ENCODE measurements around the gene NFE2L2. TPM values are rescaled to one million over a fixed set of nuclear protein-coding genes. Genes with fewer than 3 reads are reported as not detected.

The NFE2L2 gene
- total RNA-seq, 4 donors from 2014 or later: 147 to 315 (median 189) TPM

DNA sequence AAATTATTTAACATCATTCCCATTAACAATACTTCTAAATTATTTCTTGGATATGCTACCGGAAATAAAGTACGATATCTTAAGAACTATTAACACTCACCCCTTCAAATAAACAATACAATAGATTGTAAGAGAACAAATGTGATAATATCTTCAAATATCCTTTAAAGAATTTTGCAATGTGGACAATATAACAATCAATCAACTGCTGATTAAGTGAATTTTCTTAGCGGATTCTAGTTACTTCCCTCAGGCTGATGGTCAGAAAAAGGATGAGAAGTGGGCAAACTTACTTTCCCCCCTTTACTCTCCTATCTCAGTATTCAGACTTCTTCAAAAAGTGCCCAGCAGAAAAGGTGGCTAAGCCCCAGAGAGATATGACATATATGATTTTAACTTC lies 10.8 kb downstream of the NFE2L2 start:
- intact Hi-C loops (cut with DNase I): no loop called here
- Histone ChIP-seq H3K27me3 (no peaks in the 10 kb centered on the region), H3K4me1 (peaks cover 42 to 100% (median 75%) of the 10 kb centered on the region in 3 donors), H3K9me3 (no peaks in the 10 kb centered on the region), H3K27ac (peak overlapping the region; percentile 70 to 99 (median 84)), H3K4me3 (peak overlapping the region in 2 of 4 donors; percentile 23 to 33), H3K36me3 (peaks cover 0 to 34% (median 0%) of the 10 kb centered on the region in 3 donors)
- no peak for TF ChIP-seq CTCF (IDR thresholded peaks at IDR 0.05)
- TF ChIP-seq POLR2A (IDR thresholded peaks at IDR 0.05): no peak
- WGBS, 2 donors: 65 to 67% methylated on average over 3 of the region's 3 CpGs
- DNase-seq: no peak

- WGBS, 2 donors: 62 to 80% methylated on average over 5 of the region's 5 CpGs
- peak overlapping the region in 1 of 4 donors; percentile 39 for H3K4me3 ChIP-seq
Observed at GRCh38 chr2:177252808-177253531, 11.6 kb downstream of the NFE2L2 start.

GRCh38 chr2:177251165-177251542 lies 13.4 kb downstream of the NFE2L2 start:
- Histone ChIP-seq H3K27me3 (no peaks in the 10 kb centered on the region), H3K27ac (peak overlapping the region; percentile 79 to 99 (median 87)), H3K36me3 (peaks cover 0 to 43% (median 4%) of the 10 kb centered on the region in 3 donors), H3K4me3 (no peak overlapping the region), H3K9me3 (no peaks in the 10 kb centered on the region), H3K4me1 (peaks cover 40 to 100% (median 84%) of the 10 kb centered on the region in 3 donors)
- 60 to 65% methylated on average over 3 of the region's 3 CpGs for WGBS, 2 donors
- intact Hi-C loops (cut with DNase I): no loop called here
- DNase-seq: no peak
- TF ChIP-seq POLR2A (IDR thresholded peaks at IDR 0.05): no peak
- no peak for TF ChIP-seq CTCF (IDR thresholded peaks at IDR 0.05)

More at GRCh38 chr2:177252808-177253531, 11.6 kb downstream of the NFE2L2 start:
- Histone ChIP-seq H3K36me3 (peaks cover 0 to 42% (median 4%) of the 10 kb centered on the region in 3 donors), H3K9me3 (no peaks in the 10 kb centered on the region), H3K27me3 (no peaks in the 10 kb centered on the region), H3K27ac (peak overlapping the region; percentile 79 to 99 (median 88)), H3K4me1 (peaks cover 43 to 100% (median 79%) of the 10 kb centered on the region in 3 donors)
- intact Hi-C loops (cut with DNase I): no loop called here
- no peak for DNase-seq
- no peak for TF ChIP-seq CTCF (IDR thresholded peaks at IDR 0.05)

- no peak for TF ChIP-seq POLR2A (IDR thresholded peaks at IDR 0.05)
- TF ChIP-seq CTCF (IDR thresholded peaks at IDR 0.05): no peak
- no peak for DNase-seq
- 87 to 96% methylated on average over 3 to 4 of the region's 5 CpGs for WGBS, 2 donors
- no peaks in the 10 kb centered on the region for H3K9me3 ChIP-seq
- peak overlapping the region; percentile 79 to 99 (median 87) for H3K27ac ChIP-seq
- intact Hi-C loops (cut with DNase I): no loop called here
- peaks cover 43 to 100% (median 84%) of the 10 kb centered on the region in 3 donors for H3K4me1 ChIP-seq
- peaks cover 0 to 43% (median 4%) of the 10 kb centered on the region in 3 donors for H3K36me3 ChIP-seq
- H3K27me3 ChIP-seq: no peaks in the 10 kb centered on the region
- no peak overlapping the region for H3K4me3 ChIP-seq
Observed at GRCh38 chr2:177250461-177250860, 14.1 kb downstream of the NFE2L2 start.

- peaks cover 0 to 35% (median 4%) of the 10 kb centered on the region in 3 donors for H3K36me3 ChIP-seq
- H3K27me3 ChIP-seq: no peaks in the 10 kb centered on the region
- 85 to 86% methylated on average over 7 of the region's 7 CpGs for WGBS, 2 donors
- intact Hi-C loops (cut with DNase I): no loop called here
- no peak for DNase-seq
- H3K27ac ChIP-seq: peak overlapping the region in 3 of 4 donors; percentile 26 to 89 (median 86)
- TF ChIP-seq CTCF (IDR thresholded peaks at IDR 0.05): no peak
- no peak for TF ChIP-seq POLR2A (IDR thresholded peaks at IDR 0.05)
- H3K9me3 ChIP-seq: no peaks in the 10 kb centered on the region
- H3K4me3 ChIP-seq: no peak overlapping the region
- peaks cover 44 to 100% (median 82%) of the 10 kb centered on the region in 3 donors for H3K4me1 ChIP-seq
Observed at GRCh38 chr2:177249038-177249437, 15.5 kb downstream of the NFE2L2 start.
